Measurements from ENCODE around the gene TUBGCP3. TPM values are rescaled to one million over a fixed set of nuclear protein-coding genes. Genes with fewer than 3 reads are reported as not detected.

TUBGCP3 gene
- total and polyA plus RNA-seq, 2 donors (not counting 1 experiment from before 2014, with no cell fraction given) = 30.6 to 65.1 TPM

GRCh38 chr13:112556600-112556999, 31.4 kb downstream of the TUBGCP3 start:
- H3K36me3 ChIP-seq (replicated peaks in 1 of 2; ENCODE audit: control extremely low read depth in 1 of 2, control insufficient read depth in 1 of 2, extremely low read depth in 1 of 2, insufficient read depth in 2 of 2, low read length in 1 of 2) = peaks cover 2 to 76% of the 10 kb centered on the region in 2 experiments
- H4K20me1 ChIP-seq (ENCODE audit: control insufficient read depth, insufficient read depth, low read length, poor library complexity, severe bottlenecking) = peaks cover 6% of the 10 kb centered on the region
- Mint-ChIP-seq H3K4me3 (no peak overlapping the region), H3K9me3 (ENCODE audit: insufficient read depth) (no peaks in the 10 kb centered on the region), H3K27ac (no peak overlapping the region), H3K4me1 (peaks cover 9% of the 10 kb centered on the region), H3K27me3 (no peaks in the 10 kb centered on the region)
- no peaks in the 10 kb centered on the region for H3K9me3 ChIP-seq (ENCODE audit: control extremely low read depth in 1 of 3, control insufficient read depth in 2 of 3, insufficient read depth in 1 of 3, low read length in 2 of 3)
- no peak overlapping the region for H3K9ac ChIP-seq (ENCODE audit: low read length)
- POLR2A ChIA-PET = no interaction called here
- TF ChIP-seq CTCF (IDR thresholded peaks at IDR 0.05) (no peak), EZH2 (IDR thresholded peaks at IDR 0.05; ENCODE audit: borderline replicate concordance, insufficient read depth, low read depth, low read length, poor library complexity, severe bottlenecking) (no peak)
- no peak overlapping the region for H2AFZ ChIP-seq (ENCODE audit: insufficient read depth, low read depth, low read length, poor library complexity, severe bottlenecking)
- DNase-seq (no peak), ATAC-seq (ENCODE audit: low read depth) (no peak)
- H3K4me2 ChIP-seq (replicated peaks; ENCODE audit: low read depth, low read length, poor library complexity, severe bottlenecking) = no peak overlapping the region
- 94% methylated on average over 3 of the region's 5 CpGs for WGBS (ENCODE audit: insufficient coverage)
- H3K79me2 ChIP-seq (ENCODE audit: control insufficient read depth, insufficient read depth, low read length) = peaks cover 15% of the 10 kb centered on the region
- intact Hi-C loops (cut with micrococcal nuclease) = no loop called here
- H3K4me3 ChIP-seq (ENCODE audit: control extremely low read depth in 1 of 5, extremely low read depth in 1 of 5, insufficient read depth in 1 of 5, low read depth in 2 of 5, low read length in 4 of 5) = no peak overlapping the region
- no peak overlapping the region for H3K27ac ChIP-seq (ENCODE audit: low read length in 2 of 2)
- H3K27me3 ChIP-seq (replicated peaks in 1 of 4; ENCODE audit: control extremely low read depth in 1 of 4, control insufficient read depth in 3 of 4, insufficient read depth in 4 of 4, low read length in 3 of 4) = no peaks in the 10 kb centered on the region
- CTCF ChIA-PET = no interaction called here
- peaks cover 0 to 4% of the 10 kb centered on the region in 2 donors for H3K4me1 ChIP-seq (ENCODE audit: control insufficient read depth in 2 of 2, insufficient read depth in 2 of 2, low read length in 2 of 2)

- peaks cover 4 to 83% of the 10 kb centered on the region in 2 experiments for H3K36me3 ChIP-seq (replicated peaks in 1 of 2; ENCODE audit: control extremely low read depth in 1 of 2, control insufficient read depth in 1 of 2, extremely low read depth in 1 of 2, insufficient read depth in 2 of 2, low read length in 1 of 2)
- DNase-seq = no peak
- CTCF ChIA-PET = no interaction called here
Measured at GRCh38 chr13:112554214-112554850, 33.6 kb downstream of the TUBGCP3 start.

More at GRCh38 chr13:112554214-112554850, 33.6 kb downstream of the TUBGCP3 start:
- no peak overlapping the region for H3K4me3 ChIP-seq (ENCODE audit: control extremely low read depth in 1 of 5, extremely low read depth in 1 of 5, insufficient read depth in 1 of 5, low read depth in 2 of 5, low read length in 4 of 5)
- H3K27ac Mint-ChIP-seq = no peak overlapping the region
- H3K9me3 ChIP-seq (ENCODE audit: control extremely low read depth in 1 of 3, control insufficient read depth in 2 of 3, insufficient read depth in 1 of 3, low read length in 2 of 3) = no peaks in the 10 kb centered on the region
- TF ChIP-seq CTCF (IDR thresholded peaks at IDR 0.05) (no peak), EZH2 (IDR thresholded peaks at IDR 0.05; ENCODE audit: borderline replicate concordance, insufficient read depth, low read depth, low read length, poor library complexity, severe bottlenecking) (no peak)
- H4K20me1 ChIP-seq (ENCODE audit: control insufficient read depth, insufficient read depth, low read length, poor library complexity, severe bottlenecking) = no peaks in the 10 kb centered on the region
- H3K27ac ChIP-seq (ENCODE audit: low read length in 2 of 2) = no peak overlapping the region
- no peaks in the 10 kb centered on the region for H3K4me1 ChIP-seq (ENCODE audit: control insufficient read depth in 2 of 2, insufficient read depth in 2 of 2, low read length in 2 of 2)
- H3K27me3 ChIP-seq (replicated peaks in 1 of 4; ENCODE audit: control extremely low read depth in 1 of 4, control insufficient read depth in 3 of 4, insufficient read depth in 4 of 4, low read length in 3 of 4) = no peaks in the 10 kb centered on the region
- no peak overlapping the region for H3K9ac ChIP-seq (ENCODE audit: low read length)
- WGBS (ENCODE audit: insufficient coverage) = 84% methylated on average over 3 of the region's 7 CpGs
- H2AFZ ChIP-seq (ENCODE audit: insufficient read depth, low read depth, low read length, poor library complexity, severe bottlenecking) = no peak overlapping the region
- no peak overlapping the region for H3K4me2 ChIP-seq (replicated peaks; ENCODE audit: low read depth, low read length, poor library complexity, severe bottlenecking)
- H3K27me3 Mint-ChIP-seq = no peaks in the 10 kb centered on the region
- ATAC-seq (ENCODE audit: low read depth) = no peak
- H3K9me3 Mint-ChIP-seq (ENCODE audit: insufficient read depth) = no peaks in the 10 kb centered on the region
- intact Hi-C loops (cut with micrococcal nuclease) = no loop called here
- H3K79me2 ChIP-seq (ENCODE audit: control insufficient read depth, insufficient read depth, low read length) = no peaks in the 10 kb centered on the region
- no peak overlapping the region for H3K4me3 Mint-ChIP-seq
- no peaks in the 10 kb centered on the region for H3K4me1 Mint-ChIP-seq
- POLR2A ChIA-PET = no interaction called here

Measured in B cell (primary cell).